GM12801 (cell line): ENCODE measurements around the gene PIWIL4.

Experiments used
- TF ChIP-seq, protein P1 (sequence below): IDR thresholded peaks from one replicate; pipeline ENCODE4 v1.5.1; 2011; ENCODE audit warnings: control low read depth; ENCODE audit not compliant: insufficient read length; ENCODE audit errors: extremely low read depth

Gene PIWIL4

GRCh38 chr11:94662065-94662779, 95.1 kb downstream of the PIWIL4 start:
- TF ChIP-seq, protein P1, sequence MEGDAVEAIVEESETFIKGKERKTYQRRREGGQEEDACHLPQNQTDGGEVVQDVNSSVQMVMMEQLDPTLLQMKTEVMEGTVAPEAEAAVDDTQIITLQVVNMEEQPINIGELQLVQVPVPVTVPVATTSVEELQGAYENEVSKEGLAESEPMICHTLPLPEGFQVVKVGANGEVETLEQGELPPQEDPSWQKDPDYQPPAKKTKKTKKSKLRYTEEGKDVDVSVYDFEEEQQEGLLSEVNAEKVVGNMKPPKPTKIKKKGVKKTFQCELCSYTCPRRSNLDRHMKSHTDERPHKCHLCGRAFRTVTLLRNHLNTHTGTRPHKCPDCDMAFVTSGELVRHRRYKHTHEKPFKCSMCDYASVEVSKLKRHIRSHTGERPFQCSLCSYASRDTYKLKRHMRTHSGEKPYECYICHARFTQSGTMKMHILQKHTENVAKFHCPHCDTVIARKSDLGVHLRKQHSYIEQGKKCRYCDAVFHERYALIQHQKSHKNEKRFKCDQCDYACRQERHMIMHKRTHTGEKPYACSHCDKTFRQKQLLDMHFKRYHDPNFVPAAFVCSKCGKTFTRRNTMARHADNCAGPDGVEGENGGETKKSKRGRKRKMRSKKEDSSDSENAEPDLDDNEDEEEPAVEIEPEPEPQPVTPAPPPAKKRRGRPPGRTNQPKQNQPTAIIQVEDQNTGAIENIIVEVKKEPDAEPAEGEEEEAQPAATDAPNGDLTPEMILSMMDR: no peak

- TF ChIP-seq, protein P1: no peak
Measured at GRCh38 chr11:94662846-94663390, 95.8 kb downstream of the PIWIL4 start.

DNA sequence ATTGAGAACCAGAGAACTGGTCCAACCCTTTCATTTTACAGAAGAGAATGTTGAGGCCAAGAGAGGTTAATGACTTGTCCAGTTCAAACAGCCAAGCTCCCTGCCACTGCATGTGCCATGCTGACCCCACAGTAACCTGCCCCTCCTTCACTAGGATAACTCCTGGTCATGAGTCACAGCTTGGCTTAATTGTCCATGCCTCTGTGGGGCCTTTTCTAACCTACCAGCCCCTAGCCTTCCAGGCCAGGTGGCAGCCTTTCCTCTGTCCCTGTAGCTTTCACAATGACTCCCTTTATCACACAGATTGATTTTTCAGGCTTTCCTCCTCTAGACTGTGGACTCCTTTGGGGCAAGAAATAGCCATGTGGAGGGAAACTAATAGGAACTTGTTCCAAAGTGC, 97.2 kb downstream of the PIWIL4 start:
- TF ChIP-seq, protein P1: no peak

GRCh38 chr11:94665116-94665659, 98.0 kb downstream of the PIWIL4 start:
- TF ChIP-seq, protein P1: no peak

DNA sequence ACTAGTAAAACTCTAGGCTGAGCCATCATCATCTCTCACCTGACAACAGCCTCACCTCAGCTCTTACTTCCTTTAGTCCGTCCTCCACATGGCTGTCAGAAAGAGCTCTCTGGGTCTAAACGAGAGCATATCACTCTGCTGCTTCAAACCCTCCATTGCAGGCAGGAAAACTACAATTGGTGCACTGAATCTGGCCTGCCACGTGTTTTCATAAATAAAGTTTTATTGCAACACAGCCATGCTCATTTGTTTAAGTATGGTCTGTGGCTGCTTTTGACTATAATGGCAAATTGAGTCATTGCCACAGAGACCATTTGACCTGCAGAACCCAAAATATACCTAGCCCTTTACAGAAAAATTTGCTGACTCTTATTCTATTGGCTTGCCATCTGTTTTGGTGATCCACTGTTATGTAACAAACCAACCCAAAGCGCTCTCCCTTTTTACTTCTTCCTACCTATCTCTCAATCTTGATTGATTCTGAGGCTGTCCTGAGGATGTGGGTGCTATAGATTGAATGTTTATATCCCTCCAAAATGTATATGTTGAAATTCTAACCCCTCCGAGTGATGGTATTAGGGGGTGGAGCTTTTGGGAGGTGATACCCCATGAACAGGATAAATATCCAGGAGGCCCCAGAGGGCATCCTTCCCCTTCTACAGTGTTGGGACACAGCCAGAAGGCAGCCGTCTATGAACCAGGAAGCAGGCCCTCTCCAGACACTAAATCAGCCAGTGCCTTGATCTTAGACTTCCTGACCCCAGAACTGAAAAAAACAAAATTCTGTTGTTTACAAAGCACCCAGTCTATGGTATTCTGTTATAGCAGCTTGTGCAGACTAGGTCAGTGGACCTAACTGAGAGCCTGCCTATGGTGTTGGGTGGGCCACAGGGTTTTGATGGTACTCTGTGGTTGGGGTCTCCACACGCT, 99.9 kb downstream of the PIWIL4 start:
- TF ChIP-seq, protein P1: no peak

DNA sequence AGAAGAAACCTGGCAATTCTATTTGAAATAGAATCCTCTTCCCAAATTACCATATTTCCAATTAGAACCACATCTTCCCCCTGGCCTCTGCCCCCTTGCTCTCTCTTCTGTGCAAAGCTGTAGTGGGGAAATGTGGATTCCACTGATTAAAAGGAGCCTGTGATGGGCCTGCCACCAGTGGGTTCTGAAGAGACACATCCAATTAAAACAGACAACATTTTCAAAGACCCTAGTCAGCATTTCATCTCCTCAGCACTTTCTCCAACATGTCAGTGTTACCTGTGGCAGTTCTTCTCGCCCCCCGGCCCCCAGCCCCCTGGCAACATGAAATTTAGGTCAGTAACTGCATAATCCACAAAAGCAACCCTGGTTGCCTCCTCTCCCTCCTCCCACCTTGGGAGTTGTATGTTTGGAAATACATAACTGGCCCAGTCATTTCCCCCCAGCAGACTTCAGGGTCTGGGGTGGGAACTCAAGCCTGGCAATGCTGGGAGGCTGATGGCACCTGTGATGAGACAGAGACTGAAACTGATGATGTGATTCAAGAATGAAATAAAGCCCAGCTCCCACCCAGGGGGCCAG, 101.1 kb downstream of the PIWIL4 start:
- TF ChIP-seq, protein P1: no peak

- TF ChIP-seq, protein P1: no peak
Measured at GRCh38 chr11:94669023-94669422, 101.9 kb downstream of the PIWIL4 start.
